Measurements from ENCODE around the gene IFI27L2.

DNA sequence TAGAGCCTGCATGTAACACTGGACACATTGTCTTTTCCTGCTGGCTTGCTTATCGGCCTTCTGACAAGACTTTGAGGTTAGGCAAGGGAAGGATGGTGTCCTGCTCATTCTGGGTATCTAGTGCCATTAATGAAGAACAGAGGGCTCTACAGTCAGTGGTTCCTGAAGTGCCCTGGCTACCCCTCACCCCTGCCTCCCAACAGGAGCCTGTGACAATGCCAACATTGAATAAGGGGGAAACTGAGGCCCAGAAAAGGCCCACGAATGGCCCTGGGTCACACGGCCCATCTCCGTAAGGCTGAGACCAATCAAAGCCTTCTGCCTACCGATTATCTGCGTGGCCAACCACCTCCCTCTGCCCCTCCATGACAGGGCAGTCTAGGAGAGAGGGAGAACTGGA lies 2.1 kb downstream of the IFI27L2 start:
- TF ChIP-seq, protein P1, sequence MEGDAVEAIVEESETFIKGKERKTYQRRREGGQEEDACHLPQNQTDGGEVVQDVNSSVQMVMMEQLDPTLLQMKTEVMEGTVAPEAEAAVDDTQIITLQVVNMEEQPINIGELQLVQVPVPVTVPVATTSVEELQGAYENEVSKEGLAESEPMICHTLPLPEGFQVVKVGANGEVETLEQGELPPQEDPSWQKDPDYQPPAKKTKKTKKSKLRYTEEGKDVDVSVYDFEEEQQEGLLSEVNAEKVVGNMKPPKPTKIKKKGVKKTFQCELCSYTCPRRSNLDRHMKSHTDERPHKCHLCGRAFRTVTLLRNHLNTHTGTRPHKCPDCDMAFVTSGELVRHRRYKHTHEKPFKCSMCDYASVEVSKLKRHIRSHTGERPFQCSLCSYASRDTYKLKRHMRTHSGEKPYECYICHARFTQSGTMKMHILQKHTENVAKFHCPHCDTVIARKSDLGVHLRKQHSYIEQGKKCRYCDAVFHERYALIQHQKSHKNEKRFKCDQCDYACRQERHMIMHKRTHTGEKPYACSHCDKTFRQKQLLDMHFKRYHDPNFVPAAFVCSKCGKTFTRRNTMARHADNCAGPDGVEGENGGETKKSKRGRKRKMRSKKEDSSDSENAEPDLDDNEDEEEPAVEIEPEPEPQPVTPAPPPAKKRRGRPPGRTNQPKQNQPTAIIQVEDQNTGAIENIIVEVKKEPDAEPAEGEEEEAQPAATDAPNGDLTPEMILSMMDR (IDR thresholded peaks at IDR 0.05; ENCODE audit: insufficient read depth, low read depth, low read length), result no peak
- TF ChIP-seq EZH2 (IDR thresholded peaks at IDR 0.05; ENCODE audit: insufficient read depth, low read length), result no peak
